ENCODE results near the gene EIF3B. TPM values are rescaled to one million over a fixed set of nuclear protein-coding genes. Genes with fewer than 3 reads are reported as not detected.

EIF3B gene
- total and polyA plus RNA-seq, 7 donors, result 37.9 to 125 (median 96.9) TPM

DNA sequence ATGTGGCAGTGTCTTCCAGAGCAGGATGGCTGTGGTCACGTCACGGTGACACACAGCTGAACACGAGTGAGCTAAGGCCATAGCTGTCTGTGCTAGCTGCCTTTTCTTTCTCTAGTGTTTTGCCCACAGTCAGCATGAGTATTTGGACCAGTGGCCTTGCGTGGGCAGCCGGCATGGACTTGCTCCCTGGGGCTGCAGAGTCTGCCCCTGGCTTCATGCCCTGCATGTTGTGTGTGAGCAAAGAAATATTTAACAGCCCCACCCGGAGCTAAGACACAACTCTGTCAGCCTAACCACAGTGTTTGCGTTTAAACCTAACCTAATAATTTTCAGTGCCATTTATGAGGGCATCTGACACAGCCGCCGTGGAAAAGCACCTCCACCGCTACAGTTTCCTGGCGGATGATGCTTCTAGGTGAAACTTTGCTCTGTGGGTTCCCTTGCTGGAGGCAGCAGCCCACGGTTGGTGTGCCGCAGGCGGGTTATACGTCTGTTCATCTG is 63.4 kb downstream of the EIF3B start:
- intact Hi-C loops (cut with DNase I), result no loop called here
- no peak overlapping the region for H3K4me3 ChIP-seq
- H3K36me3 ChIP-seq, result no peaks in the 10 kb centered on the region
- H3K27me3 ChIP-seq, result no peaks in the 10 kb centered on the region
- H3K9me3 ChIP-seq, result no peaks in the 10 kb centered on the region
- H3K4me1 ChIP-seq, result peaks cover 0 to 21% (median 19%) of the 10 kb centered on the region in 4 donors
- WGBS, 2 donors, result 64 to 78% methylated on average over 15 of the region's 15 CpGs
- no peak for DNase-seq
- TF ChIP-seq CTCF (IDR thresholded peaks at IDR 0.05), result no peak
- TF ChIP-seq POLR2AphosphoS5 (IDR thresholded peaks at IDR 0.05), result no peak
- TF ChIP-seq EP300 (IDR thresholded peaks at IDR 0.05), result no peak
- TF ChIP-seq POLR2A (IDR thresholded peaks at IDR 0.05), result no peak
- H3K27ac ChIP-seq, result no peak overlapping the region

- Histone ChIP-seq H3K36me3 (no peaks in the 10 kb centered on the region), H3K4me3 (no peak overlapping the region), H3K27ac (no peak overlapping the region), H3K4me1 (peaks cover 0 to 17% (median 14%) of the 10 kb centered on the region in 4 donors), H3K27me3 (no peaks in the 10 kb centered on the region), H3K9me3 (no peaks in the 10 kb centered on the region)
- no peak for DNase-seq
- no peak for TF ChIP-seq POLR2A (IDR thresholded peaks at IDR 0.05)
- no peak for TF ChIP-seq EP300 (IDR thresholded peaks at IDR 0.05)
- no peak for TF ChIP-seq CTCF (IDR thresholded peaks at IDR 0.05)
- TF ChIP-seq POLR2AphosphoS5 (IDR thresholded peaks at IDR 0.05), result no peak
- 96% methylated on average over 7 of the region's 7 CpGs for WGBS, 2 donors
- intact Hi-C loops (cut with DNase I), result no loop called here
These were observed 65.7 kb downstream of the EIF3B start for GRCh38 chr7:2420216-2420933.

DNA sequence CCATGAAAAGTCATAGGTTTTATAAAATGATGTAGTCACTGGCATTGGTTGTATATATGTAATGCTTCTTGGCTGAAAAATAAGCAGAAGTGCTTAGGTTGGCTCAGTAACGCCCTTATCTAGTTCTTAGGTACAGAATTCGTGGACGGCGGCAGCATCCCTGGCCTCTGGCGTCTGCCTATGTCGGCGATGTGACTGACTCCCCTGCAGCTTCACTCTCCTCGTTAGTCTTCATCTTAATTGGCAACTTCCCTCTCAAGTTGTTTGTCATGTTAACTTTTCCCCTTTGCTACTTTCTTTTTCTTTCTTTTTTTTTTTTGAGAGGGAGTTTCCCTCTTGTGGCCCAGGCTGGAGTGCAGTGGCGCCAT is 67.3 kb downstream of the EIF3B start:
- DNase-seq, result no peak
- Histone ChIP-seq H3K27ac (no peak overlapping the region), H3K4me3 (no peak overlapping the region), H3K4me1 (peaks cover 0 to 14% (median 12%) of the 10 kb centered on the region in 4 donors), H3K27me3 (no peaks in the 10 kb centered on the region), H3K36me3 (no peaks in the 10 kb centered on the region), H3K9me3 (no peaks in the 10 kb centered on the region)
- TF ChIP-seq CTCF (IDR thresholded peaks at IDR 0.05), result no peak
- TF ChIP-seq POLR2AphosphoS5 (IDR thresholded peaks at IDR 0.05), result no peak
- TF ChIP-seq POLR2A (IDR thresholded peaks at IDR 0.05), result no peak
- TF ChIP-seq EP300 (IDR thresholded peaks at IDR 0.05), result no peak
- intact Hi-C loops (cut with DNase I), result no loop called here
- WGBS, 2 donors, result 91 to 96% methylated on average over 9 of the region's 9 CpGs

GRCh38 chr7:2425749-2426148 is 71.1 kb downstream of the EIF3B start:
- no peak overlapping the region for H3K4me3 ChIP-seq
- no peaks in the 10 kb centered on the region for H3K27me3 ChIP-seq
- no peak for DNase-seq
- no peaks in the 10 kb centered on the region for H3K36me3 ChIP-seq
- intact Hi-C loops (cut with DNase I), result no loop called here
- no peak overlapping the region for H3K27ac ChIP-seq
- 90 to 93% methylated on average over 10 of the region's 10 CpGs for WGBS, 2 donors
- H3K4me1 ChIP-seq, result no peaks in the 10 kb centered on the region
- no peaks in the 10 kb centered on the region for H3K9me3 ChIP-seq
- TF ChIP-seq CTCF (IDR thresholded peaks at IDR 0.05), result no peak
- TF ChIP-seq EP300 (IDR thresholded peaks at IDR 0.05), result no peak
- no peak for TF ChIP-seq POLR2A (IDR thresholded peaks at IDR 0.05)
- no peak for TF ChIP-seq POLR2AphosphoS5 (IDR thresholded peaks at IDR 0.05)

Small RNAs within 50 kb of the gene (small RNA-seq; reads per million reads assigned to genes)
- gene AC004840.2, result 0 reads per million in 3 donors

Other genes with a start within 250 kb of the EIF3B start
- gene MAD1L1, start 121.9 kb upstream of the EIF3B start, total RNA-seq, result 10 to 100 TPM; 12.1 to 30.5 (median 21.4) TPM
- gene MAD1L1, start 121.9 kb upstream of the EIF3B start, polyA plus RNA-seq, result 10 to 100 TPM; 10.2 to 38.4 (median 14.6) TPM
- gene MRM2, start 112.6 kb upstream of the EIF3B start, total RNA-seq, result 10 to 100 TPM; 13.2 to 20.8 (median 17.3) TPM
- 10 to 100 TPM; 12.6 to 25.0 (median 22.4) TPM for gene MRM2, start 112.6 kb upstream of the EIF3B start, polyA plus RNA-seq
- 10 to 100 TPM; 13.3 to 31.7 (median 26.9) TPM for gene NUDT1, start 112.6 kb upstream of the EIF3B start, total RNA-seq
- gene NUDT1, start 112.6 kb upstream of the EIF3B start, polyA plus RNA-seq, result 10 to 100 TPM; 21.7 to 46.9 (median 30.0) TPM
- 10 to 100 TPM in 2 of 4 donors, 1 to 10 TPM in 2; 5.3 to 14.0 (median 8.5) TPM for gene SNX8, start 40.4 kb upstream of the EIF3B start, total RNA-seq
- 10 to 100 TPM in 2 of 3 donors, 1 to 10 TPM in 1; 7.2 to 23.1 (median 10.2) TPM for gene SNX8, start 40.4 kb upstream of the EIF3B start, polyA plus RNA-seq
- gene CHST12, start 48.8 kb downstream of the EIF3B start, total RNA-seq, result 10 to 100 TPM in 3 of 4 donors, 1 to 10 TPM in 1; 7.5 to 10.9 (median 10.4) TPM
- 10 to 100 TPM in 1 of 3 donors, 1 to 10 TPM in 2; 1.2 to 11.9 (median 3.2) TPM for gene CHST12, start 48.8 kb downstream of the EIF3B start, polyA plus RNA-seq
- gene GRIFIN, start 121.6 kb downstream of the EIF3B start, total RNA-seq, result not detected
- not detected for gene GRIFIN, start 121.6 kb downstream of the EIF3B start, polyA plus RNA-seq
- 1 to 10 TPM; 1.8 to 5.8 (median 5.3) TPM for gene LFNG, start 164.9 kb downstream of the EIF3B start, total RNA-seq
- 10 to 100 TPM in 2 of 3 donors, 1 to 10 TPM in 1; 9.2 to 34.5 (median 14.4) TPM for gene LFNG, start 164.9 kb downstream of the EIF3B start, polyA plus RNA-seq
- gene BRAT1, start 200.7 kb downstream of the EIF3B start, total RNA-seq, result 10 to 100 TPM; 17.8 to 24.6 (median 22.1) TPM
- gene BRAT1, start 200.7 kb downstream of the EIF3B start, polyA plus RNA-seq, result 10 to 100 TPM in 2 of 3 donors, 1 to 10 TPM in 1; 9.6 to 25.9 (median 11.3) TPM
- gene IQCE, start 204.2 kb downstream of the EIF3B start, total RNA-seq, result 10 to 100 TPM in 2 of 4 donors, 1 to 10 TPM in 2; 6.4 to 22.4 (median 11.8) TPM
- 10 to 100 TPM in 1 of 3 donors, 1 to 10 TPM in 2; 8.1 to 19.6 (median 9.6) TPM for gene IQCE, start 204.2 kb downstream of the EIF3B start, polyA plus RNA-seq